ES-I3 (cell line): ENCODE measurements around the gene DUOXA2.
"Not testable (repeated sequence)": the region's sequence is repeated elsewhere in the genome, so short reads cannot be mapped to it uniquely, and the experiment has no call there.

Experiments
- H3K36me3 ChIP-seq: 2 replicates; pipeline ENCODE4 v1.6.1; 2013; ENCODE audit warnings: mild to moderate bottlenecking, low read length, control low read depth, moderate library complexity; ENCODE audit not compliant: insufficient read depth
- H3K4me1 ChIP-seq: 2 replicates; pipeline ENCODE4 v1.6.1; 2013; ENCODE audit warnings: mild to moderate bottlenecking, control low read depth, low read length; ENCODE audit not compliant: insufficient read depth
- H3K9ac ChIP-seq: 2 replicates; pipeline ENCODE4 v1.6.1; 2013; ENCODE audit warnings: low read depth, mild to moderate bottlenecking, low read length, moderate library complexity
- H3K9me3 ChIP-seq: 2 replicates; pipeline ENCODE4 v1.6.1; 2013; ENCODE audit warnings: mild to moderate bottlenecking, low read length, moderate library complexity; ENCODE audit not compliant: control insufficient read depth, insufficient read depth

The DUOXA2 gene

GRCh38 chr15:45089712-45090373 is 24.3 kb upstream of the DUOXA2 start:
- Histone ChIP-seq H3K36me3 (no peaks in the 10 kb centered on the region), H3K9ac (no peak overlapping the region), H3K4me1 (0 out of 2 replicates have a peak, but pooled peaks cover 5% of the 10 kb centered on the region), H3K9me3 (no peaks in the 10 kb centered on the region; the same call in 1 of the 2 replicates)

GRCh38 chr15:45091161-45091560 is 23.0 kb upstream of the DUOXA2 start:
- Histone ChIP-seq H3K36me3 (no peaks in the 10 kb centered on the region), H3K9me3 (no peaks in the 10 kb centered on the region), H3K9ac (no peak overlapping the region), H3K4me1 (0 out of 2 replicates have a peak, but pooled peaks cover 5% of the 10 kb centered on the region)

- H3K36me3 ChIP-seq, result no peaks in the 10 kb centered on the region
- no peak overlapping the region for H3K9ac ChIP-seq
- H3K4me1 ChIP-seq, result 0 out of 2 replicates have a peak, but pooled peaks cover 5% of the 10 kb centered on the region
- H3K9me3 ChIP-seq, result no peaks in the 10 kb centered on the region
Observed at GRCh38 chr15:45091576-45091975, 22.6 kb upstream of the DUOXA2 start.

GRCh38 chr15:45093013-45093412 is 21.1 kb upstream of the DUOXA2 start:
- 0 out of 2 replicates have a peak, but pooled peaks cover 5% of the 10 kb centered on the region for H3K4me1 ChIP-seq
- no peaks in the 10 kb centered on the region for H3K9me3 ChIP-seq
- no peak overlapping the region for H3K9ac ChIP-seq
- no peaks in the 10 kb centered on the region for H3K36me3 ChIP-seq

GRCh38 chr15:45093622-45094357 is 20.3 kb upstream of the DUOXA2 start:
- Histone ChIP-seq H3K9me3 (no peaks in the 10 kb centered on the region), H3K4me1 (0 out of 2 replicates have a peak, but pooled peaks cover 5% of the 10 kb centered on the region), H3K9ac (no peak overlapping the region), H3K36me3 (no peaks in the 10 kb centered on the region)

- no peaks in the 10 kb centered on the region for H3K36me3 ChIP-seq
- H3K9me3 ChIP-seq, result no peaks in the 10 kb centered on the region
- 0 out of 2 replicates have a peak, but pooled peaks cover 5% of the 10 kb centered on the region for H3K4me1 ChIP-seq
- no peak overlapping the region for H3K9ac ChIP-seq
Observed at GRCh38 chr15:45094358-45094730, 19.8 kb upstream of the DUOXA2 start.

- no peak overlapping the region for H3K9ac ChIP-seq
- H3K9me3 ChIP-seq, result no peaks in the 10 kb centered on the region
- no peaks in the 10 kb centered on the region for H3K36me3 ChIP-seq
- 0 out of 2 replicates have a peak, but pooled peaks cover 5% of the 10 kb centered on the region for H3K4me1 ChIP-seq
Observed at GRCh38 chr15:45095661-45096060, 18.5 kb upstream of the DUOXA2 start.

- Histone ChIP-seq H3K36me3 (no peaks in the 10 kb centered on the region), H3K9me3 (no peaks in the 10 kb centered on the region), H3K9ac (no peak overlapping the region), H3K4me1 (peaks cover 11% of the 10 kb centered on the region; the same call in 1 of the 2 replicates)
Observed at GRCh38 chr15:45097466-45097865, 16.7 kb upstream of the DUOXA2 start.

- Histone ChIP-seq H3K9ac (no peak overlapping the region), H3K9me3 (no peaks in the 10 kb centered on the region), H3K36me3 (no peaks in the 10 kb centered on the region), H3K4me1 (peaks cover 6% of the 10 kb centered on the region; the same call in 1 of the 2 replicates)
Observed at GRCh38 chr15:45099549-45100165, 14.5 kb upstream of the DUOXA2 start.

- no peaks in the 10 kb centered on the region for H3K36me3 ChIP-seq
- no peak overlapping the region for H3K9ac ChIP-seq
- H3K9me3 ChIP-seq, result no peaks in the 10 kb centered on the region
- peaks cover 6% of the 10 kb centered on the region; the same call in 1 of the 2 replicates for H3K4me1 ChIP-seq
Observed at GRCh38 chr15:45100884-45101625, 13.1 kb upstream of the DUOXA2 start.

GRCh38 chr15:45101749-45102148 is 12.4 kb upstream of the DUOXA2 start:
- Histone ChIP-seq H3K4me1 (peaks cover 6% of the 10 kb centered on the region; the same call in 1 of the 2 replicates), H3K36me3 (no peaks in the 10 kb centered on the region), H3K9ac (no peak overlapping the region), H3K9me3 (no peaks in the 10 kb centered on the region)

GRCh38 chr15:45102226-45102625 is 11.9 kb upstream of the DUOXA2 start:
- H3K9ac ChIP-seq, result no peak overlapping the region
- peaks cover 6% of the 10 kb centered on the region; the same call in 1 of the 2 replicates for H3K4me1 ChIP-seq
- H3K36me3 ChIP-seq, result no peaks in the 10 kb centered on the region
- H3K9me3 ChIP-seq, result no peaks in the 10 kb centered on the region

- not testable (repeated sequence) for H3K36me3 ChIP-seq, H3K9me3 ChIP-seq, H3K4me1 ChIP-seq, H3K9ac ChIP-seq
Observed at GRCh38 chr15:45104170-45104569, 10.0 kb upstream of the DUOXA2 start.

- Histone ChIP-seq H3K4me1 (peaks cover 6% of the 10 kb centered on the region; the same call in 1 of the 2 replicates), H3K9ac (no peak overlapping the region), H3K9me3 (no peaks in the 10 kb centered on the region), H3K36me3 (no peaks in the 10 kb centered on the region)
Observed at GRCh38 chr15:45105586-45105985, 8.5 kb upstream of the DUOXA2 start.
